ENCODE measurements around the gene PAWR. TPM values are rescaled to one million over a fixed set of nuclear protein-coding genes. Genes with fewer than 3 reads are reported as not detected.

Gene PAWR
- total RNA-seq, 1 experiment from 2014 or later, result 106 TPM

DNA sequence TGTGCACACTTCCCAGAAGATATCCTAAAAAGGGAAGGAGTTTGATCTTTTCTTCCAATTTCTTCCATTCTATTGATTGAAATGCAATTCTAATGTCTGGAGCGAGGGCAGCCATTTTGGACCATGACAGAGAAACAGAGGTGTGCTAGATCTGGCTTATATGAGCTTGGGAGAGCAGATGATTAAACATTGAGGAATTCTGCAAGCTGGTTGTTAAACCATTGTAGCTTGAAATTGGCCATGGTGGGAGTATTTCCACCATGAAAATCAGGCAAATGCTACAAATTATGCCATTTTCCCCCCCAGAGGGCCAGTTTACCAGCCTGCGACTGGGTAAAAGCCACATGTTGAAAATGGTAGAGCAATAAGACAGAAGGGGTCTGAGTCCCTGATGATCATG lies 155.0 kb downstream of the PAWR start:
- H3K9me2 ChIP-seq (ENCODE audit: insufficient read depth), result no peaks in the 10 kb centered on the region
- ChIA-PET CTCF (no interaction called here), RAD21 (ENCODE audit: low non-redundant PET in 1 of 2, low total read pairs in 2 of 2, uncharacterized antibody in 2 of 2, unreplicated experiment in 2 of 2) (no interaction called here), POLR2A (no interaction called here)
- no peak overlapping the region for H3K4me2 ChIP-seq (ENCODE audit: low read length)
- H3K9me3 ChIP-seq (ENCODE audit: control insufficient read depth in 1 of 2, insufficient read depth in 1 of 2, low read depth in 1 of 2, low read length in 2 of 2), result no peaks in the 10 kb centered on the region
- no peak overlapping the region for H3K27ac ChIP-seq (ENCODE audit: low read depth, low read length)
- H4K20me1 ChIP-seq (ENCODE audit: insufficient read depth), result no peaks in the 10 kb centered on the region
- no peak for ATAC-seq
- H3K36me3 ChIP-seq (ENCODE audit: control insufficient read depth in 1 of 2, insufficient read depth in 2 of 2, low read length in 2 of 2), result no peaks in the 10 kb centered on the region
- H3K79me2 ChIP-seq (ENCODE audit: insufficient read depth, low read length), result no peaks in the 10 kb centered on the region
- no peaks in the 10 kb centered on the region for H3K27me3 ChIP-seq (ENCODE audit: insufficient read depth, low read length)
- no peak overlapping the region for H3K9ac ChIP-seq (ENCODE audit: low read length)
- no TSS peak for BruUV-seq (replicated peaks)
- peaks cover 0 to 4% of the 10 kb centered on the region in 2 experiments; a peak in 1 of 4 replicates for H3K4me1 ChIP-seq (ENCODE audit: control insufficient read depth in 1 of 2, insufficient read depth in 2 of 2, low read length in 2 of 2)
- no peak overlapping the region for H3K4me3 ChIP-seq (replicated peaks in 1 of 2; ENCODE audit: low read depth in 1 of 2, low read length in 2 of 2)
- DNase-seq (ENCODE audit: low read depth, low spot score), result no peak
- no peak overlapping the region for H2AFZ ChIP-seq (ENCODE audit: low read depth, low read length, poor library complexity, severe bottlenecking)
- intact Hi-C loops (cut with micrococcal nuclease), result no loop called here
- TF ChIP-seq EGR1 (IDR thresholded peaks at IDR 0.05; ENCODE audit: low read depth) (no peak), YY1 (IDR thresholded peaks at IDR 0.05; ENCODE audit: extremely low read depth, insufficient replicate concordance, low read depth, low read length) (no peak), ATF3 (IDR thresholded peaks at IDR 0.05) (no peak), TCF7L2 (IDR thresholded peaks at IDR 0.05; ENCODE audit: borderline replicate concordance, extremely low read depth, insufficient read depth, insufficient read length) (no peak), POLR2A (IDR thresholded peaks at IDR 0.05; ENCODE audit: borderline replicate concordance, extremely low read depth, insufficient read depth, insufficient read length) (no peak), EZH2phosphoT487 (IDR thresholded peaks at IDR 0.05; ENCODE audit: borderline replicate concordance) (no peak), ELF1 (IDR thresholded peaks at IDR 0.05; ENCODE audit: borderline replicate concordance, low read depth) (no peak), CEBPB (IDR thresholded peaks at IDR 0.05; ENCODE audit: low read depth) (no peak), ZNF274 (IDR thresholded peaks at IDR 0.05; ENCODE audit: low read depth, low read length) (no peak), POLR2AphosphoS5 (IDR thresholded peaks at IDR 0.05; ENCODE audit: low read depth, low read length) (no peak), SP1 (IDR thresholded peaks at IDR 0.05; ENCODE audit: low read depth) (no peak), ZFX (IDR thresholded peaks at IDR 0.05) (no peak), JUND (IDR thresholded peaks at IDR 0.05) (no peak), CTCF (IDR thresholded peaks at IDR 0.05 in 2 of 3, conservative IDR thresholded peaks at IDR 0.05 in 1 of 3; ENCODE audit: borderline replicate concordance in 1 of 3, insufficient read depth in 1 of 3, low read depth in 2 of 3, low read length in 2 of 3) (no peak), CBX3 (IDR thresholded peaks at IDR 0.05; ENCODE audit: low read depth) (no peak), RAD21 (IDR thresholded peaks at IDR 0.05; ENCODE audit: low read depth) (no peak), EZH2 (IDR thresholded peaks at IDR 0.05) (no peak)
- TF ChIP-seq, protein P1, sequence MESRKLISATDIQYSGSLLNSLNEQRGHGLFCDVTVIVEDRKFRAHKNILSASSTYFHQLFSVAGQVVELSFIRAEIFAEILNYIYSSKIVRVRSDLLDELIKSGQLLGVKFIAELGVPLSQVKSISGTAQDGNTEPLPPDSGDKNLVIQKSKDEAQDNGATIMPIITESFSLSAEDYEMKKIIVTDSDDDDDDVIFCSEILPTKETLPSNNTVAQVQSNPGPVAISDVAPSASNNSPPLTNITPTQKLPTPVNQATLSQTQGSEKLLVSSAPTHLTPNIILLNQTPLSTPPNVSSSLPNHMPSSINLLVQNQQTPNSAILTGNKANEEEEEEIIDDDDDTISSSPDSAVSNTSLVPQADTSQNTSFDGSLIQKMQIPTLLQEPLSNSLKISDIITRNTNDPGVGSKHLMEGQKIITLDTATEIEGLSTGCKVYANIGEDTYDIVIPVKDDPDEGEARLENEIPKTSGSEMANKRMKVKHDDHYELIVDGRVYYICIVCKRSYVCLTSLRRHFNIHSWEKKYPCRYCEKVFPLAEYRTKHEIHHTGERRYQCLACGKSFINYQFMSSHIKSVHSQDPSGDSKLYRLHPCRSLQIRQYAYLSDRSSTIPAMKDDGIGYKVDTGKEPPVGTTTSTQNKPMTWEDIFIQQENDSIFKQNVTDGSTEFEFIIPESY (IDR thresholded peaks at IDR 0.05; ENCODE audit: extremely low read depth, insufficient replicate concordance, low read length), result no peak
- TF ChIP-seq, protein P2, sequence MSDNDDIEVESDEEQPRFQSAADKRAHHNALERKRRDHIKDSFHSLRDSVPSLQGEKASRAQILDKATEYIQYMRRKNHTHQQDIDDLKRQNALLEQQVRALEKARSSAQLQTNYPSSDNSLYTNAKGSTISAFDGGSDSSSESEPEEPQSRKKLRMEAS (IDR thresholded peaks at IDR 0.05), result no peak
